Sigmoid colon (tissue), 4 donors: Measurements from ENCODE around the gene HOXB2.

ENCODE experiments used
- POLR2A ChIP-seq, 2 donors: fragments of 450-650 bp; IDR thresholded peaks; one replicate each; pipeline ENCODE4 v1.6.1; 2016; ENCODE audit warnings: antibody characterized with exemption in 2 of 2, mild to moderate bottlenecking in 2 of 2, moderate library complexity in 2 of 2
- POLR2AphosphoS5 ChIP-seq, 4 donors: sonication (generic); formaldehyde crosslinking; IDR thresholded peaks; one replicate each; pipeline ENCODE4 v1.6.1; 2017; ENCODE audit warnings: antibody characterized with exemption in 4 of 4
- TF ChIP-seq, protein P1 (sequence below), 4 experiments: fragments of 450-650 bp in 3 of 4; fragments of 200-600 bp in 1 of 4; IDR thresholded peaks; one replicate each; pipeline ENCODE4 v1.5.1; 2016 to 2019; ENCODE audit warnings: antibody characterized with exemption in 4 of 4, mild to moderate bottlenecking in 3 of 4, moderate library complexity in 2 of 4

GRCh38 chr17:48559122-48559839 lies 14.4 kb upstream of the HOXB2 start:
- no peak for TF ChIP-seq POLR2AphosphoS5 (IDR thresholded peaks at IDR 0.05)
- TF ChIP-seq, protein P1, sequence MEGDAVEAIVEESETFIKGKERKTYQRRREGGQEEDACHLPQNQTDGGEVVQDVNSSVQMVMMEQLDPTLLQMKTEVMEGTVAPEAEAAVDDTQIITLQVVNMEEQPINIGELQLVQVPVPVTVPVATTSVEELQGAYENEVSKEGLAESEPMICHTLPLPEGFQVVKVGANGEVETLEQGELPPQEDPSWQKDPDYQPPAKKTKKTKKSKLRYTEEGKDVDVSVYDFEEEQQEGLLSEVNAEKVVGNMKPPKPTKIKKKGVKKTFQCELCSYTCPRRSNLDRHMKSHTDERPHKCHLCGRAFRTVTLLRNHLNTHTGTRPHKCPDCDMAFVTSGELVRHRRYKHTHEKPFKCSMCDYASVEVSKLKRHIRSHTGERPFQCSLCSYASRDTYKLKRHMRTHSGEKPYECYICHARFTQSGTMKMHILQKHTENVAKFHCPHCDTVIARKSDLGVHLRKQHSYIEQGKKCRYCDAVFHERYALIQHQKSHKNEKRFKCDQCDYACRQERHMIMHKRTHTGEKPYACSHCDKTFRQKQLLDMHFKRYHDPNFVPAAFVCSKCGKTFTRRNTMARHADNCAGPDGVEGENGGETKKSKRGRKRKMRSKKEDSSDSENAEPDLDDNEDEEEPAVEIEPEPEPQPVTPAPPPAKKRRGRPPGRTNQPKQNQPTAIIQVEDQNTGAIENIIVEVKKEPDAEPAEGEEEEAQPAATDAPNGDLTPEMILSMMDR (IDR thresholded peaks at IDR 0.05) = no peak
- no peak for TF ChIP-seq POLR2A (IDR thresholded peaks at IDR 0.05)
